Astrocyte (in vitro differentiated cells and primary cell): Measurements from ENCODE around the gene STBD1. TPM values are rescaled to one million over a fixed set of nuclear protein-coding genes. Genes with fewer than 3 reads are reported as not detected.
A peak's percentile ranks its signal among the peaks of the same experiment; 100 is the strongest.

Source experiments
- DNase-seq: peaks from one replicate; pipeline ENCODE4 v3.0.0-alpha.2; 2010; ENCODE audit warnings: low read depth
- FAIRE-seq: peaks from 2 replicates; lab custom pipeline; 2011; peaks lifted over from hg19 to GRCh38; lab: Jason Lieb, UNC
- H2AFZ ChIP-seq: 2 replicates; pipeline ENCODE4 v1.6.0; 2012; ENCODE audit warnings: low read depth, low read length, inconsistent platforms
- H3K27ac ChIP-seq: 2 replicates; pipeline ENCODE4 v1.5.1; 2011; ENCODE audit warnings: low read depth, low read length, inconsistent platforms
- H3K27me3 ChIP-seq: 2 replicates; pipeline ENCODE4 v1.6.0; 2011; ENCODE audit warnings: low read length, inconsistent platforms; ENCODE audit not compliant: insufficient read depth
- H3K36me3 ChIP-seq: 2 replicates; pipeline ENCODE4 v1.5.1; 2011; ENCODE audit warnings: low read length, inconsistent platforms; ENCODE audit not compliant: insufficient read depth
- H3K4me1 ChIP-seq: 2 replicates; pipeline ENCODE4 v1.5.1; 2011; ENCODE audit warnings: low read length, inconsistent platforms; ENCODE audit not compliant: insufficient read depth
- H3K4me2 ChIP-seq: 2 replicates; pipeline ENCODE4 v1.6.0; 2012; ENCODE audit warnings: low read length, inconsistent platforms
- H3K4me3 ChIP-seq: 2 replicates; pipeline ENCODE4 v1.5.1; 2011; ENCODE audit warnings: low read depth, mild to moderate bottlenecking, low read length, inconsistent platforms; ENCODE audit not compliant: insufficient read depth
- H3K79me2 ChIP-seq: 2 replicates; pipeline ENCODE4 v1.6.0; 2012; ENCODE audit warnings: mild to moderate bottlenecking, low read length, inconsistent platforms; ENCODE audit not compliant: insufficient read depth
- H3K9ac ChIP-seq: 2 replicates; pipeline ENCODE4 v1.6.0; 2012; ENCODE audit warnings: mild to moderate bottlenecking, low read length, inconsistent platforms
- H3K9me3 ChIP-seq: 2 replicates; pipeline ENCODE4 v1.5.1; 2012; ENCODE audit warnings: low read depth, mild to moderate bottlenecking, low read length, inconsistent platforms; ENCODE audit not compliant: insufficient read depth
- H4K20me1 ChIP-seq: 2 replicates; pipeline ENCODE4 v1.6.0; 2012; ENCODE audit warnings: low read length, inconsistent platforms; ENCODE audit not compliant: insufficient read depth
- H3K27ac Mint-ChIP-seq: one replicate; pipeline ENCODE4 v1.8.0; 2021; ENCODE audit warnings: mild to moderate bottlenecking, mixed read lengths; ENCODE audit not compliant: unreplicated experiment
- H3K27me3 Mint-ChIP-seq: one replicate; pipeline ENCODE4 v1.8.0; 2021; ENCODE audit warnings: low read depth, mixed read lengths; ENCODE audit not compliant: unreplicated experiment
- H3K36me3 Mint-ChIP-seq: one replicate; pipeline ENCODE4 v1.8.0; 2021; ENCODE audit warnings: low read depth, mixed read lengths; ENCODE audit not compliant: unreplicated experiment
- H3K4me1 Mint-ChIP-seq: one replicate; pipeline ENCODE4 v1.8.0; 2021; ENCODE audit warnings: low read depth, mixed read lengths; ENCODE audit not compliant: unreplicated experiment
- H3K4me3 Mint-ChIP-seq: one replicate; pipeline ENCODE4 v1.8.0; 2021; ENCODE audit warnings: mild to moderate bottlenecking, moderate library complexity, mixed read lengths; ENCODE audit not compliant: unreplicated experiment
- H3K9me3 Mint-ChIP-seq: one replicate; pipeline ENCODE4 v1.8.0; 2021; ENCODE audit warnings: mild to moderate bottlenecking, mixed read lengths; ENCODE audit not compliant: unreplicated experiment
- EZH2 ChIP-seq: IDR thresholded peaks from 2 replicates; pipeline ENCODE4 v1.6.1; 2012; ENCODE audit warnings: mild to moderate bottlenecking, low read length, inconsistent platforms; ENCODE audit not compliant: insufficient read depth
- total RNA-seq: library from RNA; stranded (reverse); gene quantifications from 2 replicates; pipeline ENCODE4 v1.2.1, GENCODE V29; 2021
- TF ChIP-seq, protein P1 (sequence below): IDR thresholded peaks from 2 replicates; pipeline ENCODE4 v1.5.1; 2011; ENCODE audit warnings: low read depth, mild to moderate bottlenecking, inconsistent platforms, low read length, moderate library complexity; ENCODE audit not compliant: insufficient read depth

The STBD1 gene
- total RNA-seq, 1 donor from 2014 or later: 7.2 TPM

DNA sequence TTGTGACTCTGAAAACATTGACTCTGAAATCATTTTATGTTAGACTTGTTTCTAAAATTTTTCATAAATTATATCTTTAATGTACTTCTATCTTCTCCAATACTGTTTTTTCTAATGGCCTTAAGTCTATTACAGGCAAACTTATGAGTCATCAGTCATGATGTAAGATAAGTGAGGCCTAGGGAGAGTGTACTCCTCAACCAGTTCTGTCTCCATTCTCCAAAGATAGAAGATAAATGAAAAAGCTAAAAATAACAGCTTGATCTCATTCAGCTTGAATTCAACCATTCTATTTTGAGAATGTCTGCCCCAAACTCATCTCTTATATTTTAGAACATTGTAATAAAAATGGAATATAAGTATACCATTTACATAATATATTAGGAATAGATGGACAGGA lies 34.5 kb downstream of the STBD1 start:
- H3K9me3 Mint-ChIP-seq: no peaks in the 10 kb centered on the region
- Histone ChIP-seq H4K20me1 (no peaks in the 10 kb centered on the region), H3K4me1 (no peaks in the 10 kb centered on the region), H3K4me2 (no peak overlapping the region), H3K27ac (no peak overlapping the region), H3K4me3 (no peak overlapping the region), H3K9ac (no peak overlapping the region), H3K36me3 (no peaks in the 10 kb centered on the region), H3K79me2 (no peaks in the 10 kb centered on the region), H3K9me3 (no peaks in the 10 kb centered on the region), H2AFZ (no peak overlapping the region), H3K27me3 (peaks cover 5% of the 10 kb centered on the region)
- H3K4me3 Mint-ChIP-seq: no peak overlapping the region
- TF ChIP-seq EZH2: no peak
- TF ChIP-seq, protein P1, sequence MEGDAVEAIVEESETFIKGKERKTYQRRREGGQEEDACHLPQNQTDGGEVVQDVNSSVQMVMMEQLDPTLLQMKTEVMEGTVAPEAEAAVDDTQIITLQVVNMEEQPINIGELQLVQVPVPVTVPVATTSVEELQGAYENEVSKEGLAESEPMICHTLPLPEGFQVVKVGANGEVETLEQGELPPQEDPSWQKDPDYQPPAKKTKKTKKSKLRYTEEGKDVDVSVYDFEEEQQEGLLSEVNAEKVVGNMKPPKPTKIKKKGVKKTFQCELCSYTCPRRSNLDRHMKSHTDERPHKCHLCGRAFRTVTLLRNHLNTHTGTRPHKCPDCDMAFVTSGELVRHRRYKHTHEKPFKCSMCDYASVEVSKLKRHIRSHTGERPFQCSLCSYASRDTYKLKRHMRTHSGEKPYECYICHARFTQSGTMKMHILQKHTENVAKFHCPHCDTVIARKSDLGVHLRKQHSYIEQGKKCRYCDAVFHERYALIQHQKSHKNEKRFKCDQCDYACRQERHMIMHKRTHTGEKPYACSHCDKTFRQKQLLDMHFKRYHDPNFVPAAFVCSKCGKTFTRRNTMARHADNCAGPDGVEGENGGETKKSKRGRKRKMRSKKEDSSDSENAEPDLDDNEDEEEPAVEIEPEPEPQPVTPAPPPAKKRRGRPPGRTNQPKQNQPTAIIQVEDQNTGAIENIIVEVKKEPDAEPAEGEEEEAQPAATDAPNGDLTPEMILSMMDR: no peak
- H3K4me1 Mint-ChIP-seq: peaks cover 16% of the 10 kb centered on the region
- H3K27ac Mint-ChIP-seq: no peak overlapping the region
- FAIRE-seq (no peak), DNase-seq (peak; percentile 86)
- peaks cover 7% of the 10 kb centered on the region for H3K27me3 Mint-ChIP-seq
- H3K36me3 Mint-ChIP-seq: peaks cover 2% of the 10 kb centered on the region

- Mint-ChIP-seq H3K9me3 (peaks cover under 1% of the 10 kb centered on the region), H3K36me3 (peaks cover 3% of the 10 kb centered on the region), H3K4me3 (no peak overlapping the region), H3K4me1 (peaks cover 16% of the 10 kb centered on the region), H3K27ac (no peak overlapping the region), H3K27me3 (peaks cover 7% of the 10 kb centered on the region)
- H3K4me2 ChIP-seq: no peak overlapping the region
- H3K4me1 ChIP-seq: no peaks in the 10 kb centered on the region
- no peaks in the 10 kb centered on the region for H3K36me3 ChIP-seq
- no peaks in the 10 kb centered on the region for H3K79me2 ChIP-seq
- no peaks in the 10 kb centered on the region for H4K20me1 ChIP-seq
- TF ChIP-seq, protein P1: no peak
- no peak for TF ChIP-seq EZH2
- H3K4me3 ChIP-seq: no peak overlapping the region
- H2AFZ ChIP-seq: no peak overlapping the region
- peaks cover 5% of the 10 kb centered on the region for H3K27me3 ChIP-seq
- H3K9me3 ChIP-seq: no peaks in the 10 kb centered on the region
- H3K27ac ChIP-seq: no peak overlapping the region
- no peak for FAIRE-seq
- peak; percentile 67 for DNase-seq
- no peak overlapping the region for H3K9ac ChIP-seq
Measured at GRCh38 chr4:76342191-76342590, 35.7 kb downstream of the STBD1 start.

DNA sequence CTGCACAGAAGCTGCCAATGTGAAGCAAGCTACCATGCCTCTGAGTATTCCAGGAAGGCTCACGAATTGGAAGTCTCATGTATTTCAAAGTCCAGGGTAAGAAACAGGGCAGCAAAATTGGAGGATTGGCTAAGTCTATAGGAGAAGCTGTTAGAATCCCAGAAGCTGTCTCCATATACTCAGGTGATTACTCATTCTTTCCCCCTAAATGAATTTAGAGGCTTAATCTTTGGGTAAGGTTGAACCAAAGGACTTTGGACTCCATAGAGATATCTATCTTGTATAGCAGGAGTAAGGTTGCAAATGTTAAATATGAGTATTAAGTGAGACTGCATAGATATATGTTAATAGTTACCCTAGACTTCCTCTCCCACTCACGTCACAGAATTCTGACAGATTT lies 36.3 kb downstream of the STBD1 start:
- no peak overlapping the region for H3K4me2 ChIP-seq
- Mint-ChIP-seq H3K27me3 (peaks cover 7% of the 10 kb centered on the region), H3K9me3 (peaks cover 6% of the 10 kb centered on the region), H3K27ac (no peak overlapping the region), H3K4me3 (no peak overlapping the region), H3K4me1 (peaks cover 16% of the 10 kb centered on the region), H3K36me3 (peaks cover 6% of the 10 kb centered on the region)
- H4K20me1 ChIP-seq: no peaks in the 10 kb centered on the region
- no peak overlapping the region for H3K27ac ChIP-seq
- peaks cover 5% of the 10 kb centered on the region for H3K27me3 ChIP-seq
- H3K4me1 ChIP-seq: no peaks in the 10 kb centered on the region
- H2AFZ ChIP-seq: no peak overlapping the region
- no peak overlapping the region for H3K4me3 ChIP-seq
- H3K79me2 ChIP-seq: no peaks in the 10 kb centered on the region
- TF ChIP-seq EZH2: no peak
- TF ChIP-seq, protein P1: no peak
- DNase-seq (no peak), FAIRE-seq (no peak)
- H3K36me3 ChIP-seq: no peaks in the 10 kb centered on the region
- H3K9me3 ChIP-seq: no peaks in the 10 kb centered on the region
- no peak overlapping the region for H3K9ac ChIP-seq
